ENCODE data around the gene TBC1D23. TPM values are rescaled to one million over a fixed set of nuclear protein-coding genes. Genes with fewer than 3 reads are reported as not detected.
"Not testable (repeated sequence)": the region's sequence is repeated elsewhere in the genome, so short reads cannot be mapped to it uniquely, and the experiment has no call there.

The TBC1D23 gene
- total RNA-seq, 1 experiment from 2014 or later, result 20.6 TPM

DNA sequence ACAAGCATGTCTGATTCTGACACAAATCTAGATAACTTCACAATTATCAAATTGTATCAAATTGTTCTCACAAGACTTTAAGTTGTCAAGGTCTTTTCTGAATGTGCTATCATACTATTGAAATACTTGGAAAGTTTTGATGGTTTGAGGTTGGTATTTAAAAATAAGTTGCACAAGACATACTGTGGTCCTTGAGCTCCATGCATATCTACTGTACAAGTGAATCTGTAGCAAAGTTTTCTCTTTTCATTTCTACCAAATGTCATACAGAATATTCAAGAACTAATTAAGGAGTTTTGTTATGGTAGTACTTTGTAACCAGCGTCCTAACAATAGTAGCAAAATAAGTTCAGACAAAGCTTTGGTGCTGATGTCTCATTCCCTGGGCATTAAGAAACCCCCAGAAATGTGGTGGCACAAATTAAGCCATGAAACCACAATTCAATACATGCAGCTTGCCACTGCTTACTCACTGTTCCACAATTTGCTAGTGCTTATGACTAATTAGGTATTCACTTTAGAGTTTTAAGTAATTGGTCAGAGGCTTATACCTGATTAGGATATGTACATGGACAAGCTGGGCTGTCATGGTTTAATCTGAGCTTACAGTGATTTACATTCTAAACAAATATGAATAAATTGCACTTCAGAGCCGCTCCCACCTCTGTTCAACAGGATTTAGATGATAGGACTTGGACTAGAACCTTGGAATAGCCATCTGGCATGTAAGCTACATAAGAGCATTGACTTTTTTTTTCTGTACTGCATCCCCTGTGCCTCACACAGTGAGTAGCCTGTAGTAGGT, 8.8 kb downstream of the TBC1D23 start:
- no peak overlapping the region for H3K4me3 ChIP-seq (ENCODE audit: low read length)
- no peak overlapping the region for H3K4me2 ChIP-seq (ENCODE audit: low read depth, low read length, poor library complexity, severe bottlenecking)
- peaks cover 12% of the 10 kb centered on the region for H3K4me1 ChIP-seq (ENCODE audit: low read length)
- H4K20me1 ChIP-seq (ENCODE audit: insufficient read depth, low read depth, low read length), result peaks cover 34% of the 10 kb centered on the region; the same call in 1 of the 2 replicates
- peaks cover 25% of the 10 kb centered on the region for H3K79me2 ChIP-seq (ENCODE audit: low read length)
- H2AFZ ChIP-seq (ENCODE audit: low read length), result no peak overlapping the region
- H3K9ac ChIP-seq (ENCODE audit: low read length), result no peak overlapping the region
- DNase-seq, result no peak
- H3K9me2 ChIP-seq (replicated peaks; ENCODE audit: insufficient read depth, low read length), result no peaks in the 10 kb centered on the region
- no peaks in the 10 kb centered on the region for H3K9me3 ChIP-seq (ENCODE audit: low read length)
- H3K27me3 ChIP-seq (ENCODE audit: low read length), result no peaks in the 10 kb centered on the region
- H3K36me3 ChIP-seq (ENCODE audit: insufficient read depth, low read length), result no peaks in the 10 kb centered on the region
- no peak overlapping the region for H3K27ac ChIP-seq (ENCODE audit: low read length)

DNA sequence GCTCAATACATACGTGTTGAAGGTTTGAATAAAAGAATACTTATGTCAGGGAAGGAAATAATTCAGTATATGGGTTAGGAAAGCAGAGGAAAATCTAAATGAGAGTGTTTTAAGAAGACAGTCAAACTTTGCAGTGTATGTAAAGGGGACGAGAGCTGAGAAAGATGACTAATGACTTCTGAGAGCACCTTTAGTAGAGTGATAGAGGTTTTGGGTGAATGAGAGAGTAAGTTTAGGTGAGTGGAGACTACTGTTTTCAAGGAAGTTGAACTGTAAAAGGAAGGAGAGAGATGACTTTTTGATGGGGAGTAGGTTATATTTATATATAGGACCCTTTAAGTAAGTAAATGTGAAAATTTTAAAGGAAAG, 9.4 kb downstream of the TBC1D23 start:
- Histone ChIP-seq H3K36me3 (ENCODE audit: insufficient read depth, low read length) (no peaks in the 10 kb centered on the region), H3K4me2 (ENCODE audit: low read depth, low read length, poor library complexity, severe bottlenecking) (no peak overlapping the region), H3K27me3 (ENCODE audit: low read length) (no peaks in the 10 kb centered on the region), H3K9me2 (replicated peaks; ENCODE audit: insufficient read depth, low read length) (no peaks in the 10 kb centered on the region), H4K20me1 (ENCODE audit: insufficient read depth, low read depth, low read length) (peaks cover 34% of the 10 kb centered on the region; the same call in 1 of the 2 replicates), H2AFZ (ENCODE audit: low read length) (no peak overlapping the region), H3K4me1 (ENCODE audit: low read length) (peaks cover 12% of the 10 kb centered on the region), H3K27ac (ENCODE audit: low read length) (no peak overlapping the region), H3K79me2 (ENCODE audit: low read length) (peaks cover 24% of the 10 kb centered on the region), H3K9me3 (ENCODE audit: low read length) (no peaks in the 10 kb centered on the region), H3K4me3 (ENCODE audit: low read length) (no peak overlapping the region), H3K9ac (ENCODE audit: low read length) (no peak overlapping the region)
- DNase-seq, result no peak

DNA sequence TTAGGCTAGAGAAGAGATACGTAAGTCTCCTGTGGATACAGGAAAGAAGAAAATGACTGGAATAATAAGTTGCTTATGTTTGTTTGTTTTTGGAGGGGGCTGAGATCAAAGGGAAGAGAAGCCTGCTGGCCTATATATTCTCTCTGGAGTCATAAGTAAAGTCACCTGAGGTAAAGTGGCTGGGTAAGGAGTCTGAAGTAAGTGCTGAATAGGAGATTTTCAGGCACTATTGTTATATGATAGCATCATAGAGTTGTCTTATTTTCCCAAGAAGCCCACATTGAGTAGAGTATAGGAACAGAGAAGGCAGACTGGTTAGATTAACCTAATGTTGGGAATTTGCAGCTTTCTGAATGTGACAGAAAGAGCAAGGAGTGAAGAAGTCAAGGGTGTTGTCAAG, 10.7 kb downstream of the TBC1D23 start:
- H3K27ac ChIP-seq (ENCODE audit: low read length), result no peak overlapping the region
- no peaks in the 10 kb centered on the region for H3K27me3 ChIP-seq (ENCODE audit: low read length)
- DNase-seq, result no peak
- H2AFZ ChIP-seq (ENCODE audit: low read length), result no peak overlapping the region
- H3K36me3 ChIP-seq (ENCODE audit: insufficient read depth, low read length), result no peaks in the 10 kb centered on the region
- H3K4me3 ChIP-seq (ENCODE audit: low read length), result no peak overlapping the region
- no peaks in the 10 kb centered on the region for H3K9me3 ChIP-seq (ENCODE audit: low read length)
- H3K9ac ChIP-seq (ENCODE audit: low read length), result no peak overlapping the region
- H3K9me2 ChIP-seq (replicated peaks; ENCODE audit: insufficient read depth, low read length), result no peaks in the 10 kb centered on the region
- H3K4me1 ChIP-seq (ENCODE audit: low read length), result peaks cover 12% of the 10 kb centered on the region
- H4K20me1 ChIP-seq (ENCODE audit: insufficient read depth, low read depth, low read length), result peaks cover 31% of the 10 kb centered on the region; the same call in 1 of the 2 replicates
- peaks cover 33% of the 10 kb centered on the region for H3K79me2 ChIP-seq (ENCODE audit: low read length)
- H3K4me2 ChIP-seq (ENCODE audit: low read depth, low read length, poor library complexity, severe bottlenecking), result no peak overlapping the region

DNA sequence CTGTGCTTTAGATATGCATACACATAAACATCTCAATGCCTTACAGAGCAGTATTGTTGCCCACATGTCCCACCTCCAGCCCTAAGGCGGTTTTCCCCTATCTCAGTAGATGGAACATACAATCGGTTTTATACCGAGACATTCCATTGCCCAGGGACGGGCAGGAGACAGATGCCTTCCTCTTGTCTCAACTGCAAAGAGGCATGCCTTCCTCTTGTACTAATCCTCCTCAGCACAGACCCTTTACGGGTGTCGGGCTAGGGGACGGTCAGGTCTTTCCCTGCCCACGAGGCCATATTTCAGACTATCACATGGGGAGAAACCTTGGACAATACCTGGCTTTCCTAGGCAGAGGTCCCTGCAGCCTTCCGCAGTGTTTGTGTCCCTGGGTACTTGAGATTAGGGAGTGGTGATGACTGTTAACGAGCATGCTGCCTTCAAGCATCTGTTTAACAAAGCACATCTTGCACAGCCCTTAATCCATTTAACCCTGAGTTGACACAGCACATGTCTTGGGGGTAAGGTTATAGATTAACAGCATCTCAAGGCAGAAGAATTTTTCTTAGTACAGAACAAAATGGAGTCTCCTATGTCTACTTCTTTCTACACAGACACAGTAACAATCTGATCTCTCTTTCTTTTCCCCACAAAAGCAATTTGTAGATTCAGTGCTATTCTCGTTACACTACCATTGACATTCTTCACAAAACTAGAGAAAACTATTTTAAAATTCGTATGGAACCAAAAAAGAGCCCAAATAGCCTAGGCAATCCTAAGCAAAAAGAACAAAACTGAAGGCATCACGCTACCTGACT, 12.2 kb downstream of the TBC1D23 start:
- peaks cover 39% of the 10 kb centered on the region for H3K79me2 ChIP-seq (ENCODE audit: low read length)

DNA sequence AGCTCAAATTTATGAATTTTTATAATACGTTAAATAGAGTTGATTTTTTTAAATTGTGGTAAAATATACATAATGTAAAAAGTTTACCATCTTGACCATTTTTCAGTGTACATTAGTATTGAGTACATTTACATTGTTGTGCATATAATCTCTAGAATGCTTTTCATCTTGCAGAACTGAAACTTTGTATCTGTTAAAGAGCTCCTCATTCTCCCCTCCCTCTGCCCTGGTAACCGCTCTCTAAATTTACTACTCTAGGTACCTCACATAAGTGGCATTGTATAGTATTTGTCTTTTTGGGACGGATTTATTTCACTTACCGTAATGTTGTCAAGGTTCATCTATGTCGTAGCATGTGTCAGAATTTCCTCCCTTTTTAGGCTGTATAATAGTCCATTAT, 13.6 kb downstream of the TBC1D23 start:
- Histone ChIP-seq H3K79me2 (ENCODE audit: low read length) (peaks cover 44% of the 10 kb centered on the region), H4K20me1 (ENCODE audit: insufficient read depth, low read depth, low read length) (peaks cover 18% of the 10 kb centered on the region; the same call in 1 of the 2 replicates)

More for the DNA sequence above, 12.2 kb downstream of the TBC1D23 start:
- not testable (repeated sequence) for DNase-seq; H3K9ac ChIP-seq (ENCODE audit: low read length); H3K9me2 ChIP-seq (replicated peaks; ENCODE audit: insufficient read depth, low read length); H2AFZ ChIP-seq (ENCODE audit: low read length); H3K4me3 ChIP-seq (ENCODE audit: low read length); H3K36me3 ChIP-seq (ENCODE audit: insufficient read depth, low read length); H3K27ac ChIP-seq (ENCODE audit: low read length); H3K4me2 ChIP-seq (ENCODE audit: low read depth, low read length, poor library complexity, severe bottlenecking); H3K9me3 ChIP-seq (ENCODE audit: low read length); H3K27me3 ChIP-seq (ENCODE audit: low read length)
- H3K4me1 ChIP-seq (ENCODE audit: low read length), result peaks cover 12% of the 10 kb centered on the region
- peaks cover 23% of the 10 kb centered on the region; the same call in 1 of the 2 replicates for H4K20me1 ChIP-seq (ENCODE audit: insufficient read depth, low read depth, low read length)

DNA sequence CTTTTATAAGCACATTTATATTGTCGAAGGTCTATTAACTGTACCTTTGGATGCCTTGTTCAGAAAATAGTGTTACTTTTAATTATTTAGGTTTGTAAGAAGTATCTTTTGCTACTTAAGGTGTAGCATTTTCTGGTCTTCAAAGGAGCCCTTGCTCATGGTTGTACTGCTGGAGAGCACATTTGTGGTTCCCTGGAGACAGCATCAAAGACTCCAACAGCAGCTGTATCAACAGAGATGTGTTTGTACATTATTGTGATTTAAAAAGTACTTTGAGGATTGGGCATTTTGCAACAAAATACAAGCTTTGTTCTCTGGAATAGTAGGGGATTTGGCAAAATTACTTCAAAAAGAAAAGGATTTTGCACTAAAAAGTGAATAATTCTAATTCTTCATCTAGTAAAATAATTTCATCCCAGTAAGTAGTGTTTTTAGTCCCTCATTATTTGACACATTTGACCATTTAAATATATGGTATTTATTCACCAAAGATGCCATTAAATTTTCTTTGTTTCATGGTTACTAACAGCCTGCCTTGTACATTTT, 16.5 kb downstream of the TBC1D23 start:
- no peak overlapping the region for H3K27ac ChIP-seq (ENCODE audit: low read length)
- H2AFZ ChIP-seq (ENCODE audit: low read length), result no peak overlapping the region
- no peaks in the 10 kb centered on the region for H3K27me3 ChIP-seq (ENCODE audit: low read length)
- no peak overlapping the region for H3K9ac ChIP-seq (ENCODE audit: low read length)
- no peaks in the 10 kb centered on the region for H3K9me3 ChIP-seq (ENCODE audit: low read length)
- no peaks in the 10 kb centered on the region for H3K4me1 ChIP-seq (ENCODE audit: low read length)
- no peaks in the 10 kb centered on the region for H4K20me1 ChIP-seq (ENCODE audit: insufficient read depth, low read depth, low read length)
- DNase-seq, result no peak
- 0 out of 2 replicates have a peak, but pooled peaks cover 2% of the 10 kb centered on the region for H3K36me3 ChIP-seq (ENCODE audit: insufficient read depth, low read length)
- no peak overlapping the region for H3K4me3 ChIP-seq (ENCODE audit: low read length)
- H3K79me2 ChIP-seq (ENCODE audit: low read length), result peaks cover 40% of the 10 kb centered on the region
- H3K4me2 ChIP-seq (ENCODE audit: low read depth, low read length, poor library complexity, severe bottlenecking), result no peak overlapping the region
- no peaks in the 10 kb centered on the region for H3K9me2 ChIP-seq (replicated peaks; ENCODE audit: insufficient read depth, low read length)

More for the DNA sequence above, 13.6 kb downstream of the TBC1D23 start:
- no peaks in the 10 kb centered on the region for H3K4me1 ChIP-seq (ENCODE audit: low read length)
- H3K36me3 ChIP-seq (ENCODE audit: insufficient read depth, low read length), result no peaks in the 10 kb centered on the region
- DNase-seq, result no peak
- H3K9me3 ChIP-seq (ENCODE audit: low read length), result no peaks in the 10 kb centered on the region
- H3K27me3 ChIP-seq (ENCODE audit: low read length), result no peaks in the 10 kb centered on the region
- no peak overlapping the region for H3K4me3 ChIP-seq (ENCODE audit: low read length)
- H3K4me2 ChIP-seq (ENCODE audit: low read depth, low read length, poor library complexity, severe bottlenecking), result no peak overlapping the region
- H2AFZ ChIP-seq (ENCODE audit: low read length), result no peak overlapping the region
- H3K27ac ChIP-seq (ENCODE audit: low read length), result no peak overlapping the region
- no peaks in the 10 kb centered on the region for H3K9me2 ChIP-seq (replicated peaks; ENCODE audit: insufficient read depth, low read length)
- no peak overlapping the region for H3K9ac ChIP-seq (ENCODE audit: low read length)

DNA sequence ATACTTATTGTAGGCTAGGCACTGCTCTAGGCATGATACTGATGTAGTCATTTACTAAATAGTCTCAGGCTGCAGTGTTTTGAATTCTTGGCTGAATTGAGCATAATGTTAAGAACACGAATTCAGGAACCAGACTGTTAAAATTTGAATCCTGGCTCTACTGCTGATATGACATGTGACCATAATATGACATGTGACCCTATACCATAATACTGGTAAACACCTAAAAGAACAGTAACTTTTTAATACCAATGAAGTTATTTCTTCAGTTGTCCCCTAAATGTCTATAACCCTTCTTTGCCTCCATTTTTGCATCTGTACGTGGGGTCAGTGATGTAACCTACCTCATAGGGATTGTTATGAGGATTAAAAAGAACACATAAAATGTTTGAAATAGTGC, 18.1 kb downstream of the TBC1D23 start:
- H3K4me1 ChIP-seq (ENCODE audit: low read length), result no peaks in the 10 kb centered on the region
- H3K27me3 ChIP-seq (ENCODE audit: low read length), result no peaks in the 10 kb centered on the region
- no peak for DNase-seq
- 0 out of 2 replicates have a peak, but pooled peaks cover 2% of the 10 kb centered on the region for H3K36me3 ChIP-seq (ENCODE audit: insufficient read depth, low read length)
- H3K27ac ChIP-seq (ENCODE audit: low read length), result no peak overlapping the region
- no peak overlapping the region for H2AFZ ChIP-seq (ENCODE audit: low read length)
- H3K4me2 ChIP-seq (ENCODE audit: low read depth, low read length, poor library complexity, severe bottlenecking), result no peak overlapping the region
- no peak overlapping the region for H3K4me3 ChIP-seq (ENCODE audit: low read length)
- H4K20me1 ChIP-seq (ENCODE audit: insufficient read depth, low read depth, low read length), result no peaks in the 10 kb centered on the region
- H3K79me2 ChIP-seq (ENCODE audit: low read length), result peaks cover 40% of the 10 kb centered on the region
- no peaks in the 10 kb centered on the region for H3K9me2 ChIP-seq (replicated peaks; ENCODE audit: insufficient read depth, low read length)
- no peak overlapping the region for H3K9ac ChIP-seq (ENCODE audit: low read length)
- H3K9me3 ChIP-seq (ENCODE audit: low read length), result no peaks in the 10 kb centered on the region
